OCI-LY3 (cell line): ENCODE measurements around the gene CHN1.

Experiments used
- H2AFZ ChIP-seq: fragments of 200-600, 300-600 bp; shearing (Covaris generic); 2 replicates; pipeline ENCODE4 v1.6.0; 2014; ENCODE audit warnings: antibody characterized with exemption, low read depth, low read length
- H3K27ac ChIP-seq: fragments of 200-600, 300-600 bp; sonication (generic); 2 replicates; pipeline ENCODE4 v1.5.1; 2014; ENCODE audit warnings: mild to moderate bottlenecking, low read length, moderate library complexity, mixed read lengths
- H3K27me3 ChIP-seq: fragments of 200-600, 300-600 bp; sonication (generic); 2 replicates; pipeline ENCODE4 v1.6.1; 2014; ENCODE audit warnings: low read depth, low read length, mixed read lengths
- H3K36me3 ChIP-seq: fragments of 200-600, 300-600 bp; sonication (generic); replicated peaks from 2 replicates; pipeline ENCODE3; 2014; ENCODE audit warnings: low read depth, low read length, mixed read lengths
- H3K4me1 ChIP-seq: fragments of 300-600, 200-600 bp; sonication (generic); 2 replicates; pipeline ENCODE4 v1.6.1; 2014; ENCODE audit warnings: low read length, mixed read lengths
- H3K4me2 ChIP-seq: fragments of 200-600, 300-600 bp; sonication (generic); 2 replicates; pipeline ENCODE4 v1.6.1; 2014; ENCODE audit warnings: low read length, mixed read lengths
- H3K4me3 ChIP-seq: fragments of 300-600, 200-600 bp; sonication (generic); 2 replicates; pipeline ENCODE4 v1.5.1; 2014; ENCODE audit warnings: antibody characterized with exemption, mild to moderate bottlenecking, low read length, moderate library complexity
- H3K79me2 ChIP-seq: fragments of 300-600, 200-600 bp; shearing (Covaris generic); 2 replicates; pipeline ENCODE4 v1.6.1; 2014; ENCODE audit warnings: mild to moderate bottlenecking, low read length, mixed read lengths
- H3K9ac ChIP-seq: fragments of 300-600, 200-600 bp; shearing (Covaris generic); 2 replicates; pipeline ENCODE4 v1.6.0; 2014; ENCODE audit warnings: mild to moderate bottlenecking, low read length, moderate library complexity
- H3K9me3 ChIP-seq: fragments of 200-600, 300-600 bp; shearing (Covaris generic); 2 replicates; pipeline ENCODE4 v1.6.1; 2014; ENCODE audit warnings: low read length, mixed read lengths; ENCODE audit not compliant: insufficient read depth
- H4K20me1 ChIP-seq: fragments of 200-600, 300-600 bp; sonication (generic); 2 replicates; pipeline ENCODE4 v1.6.1; 2016; ENCODE audit warnings: low read length, mixed read lengths; ENCODE audit not compliant: insufficient read depth
- CTCF ChIP-seq: fragments of 200-600, 300-600 bp; sonication (generic); IDR thresholded peaks from 2 replicates; pipeline ENCODE4 v1.5.1; 2014; ENCODE audit warnings: antibody characterized with exemption, low read length, low read depth
- EZH2phosphoT487 ChIP-seq: fragments of 200-600 bp; shearing (Covaris generic); IDR thresholded peaks from 2 replicates; pipeline ENCODE4 v1.6.1; 2018; ENCODE audit warnings: antibody characterized with exemption, mixed run types, low read depth

Gene CHN1

GRCh38 chr2:175019566-175020327, 14.6 kb upstream of the CHN1 start:
- no peaks in the 10 kb centered on the region for H3K27me3 ChIP-seq
- no peaks in the 10 kb centered on the region for H3K4me1 ChIP-seq
- H3K9me3 ChIP-seq = no peaks in the 10 kb centered on the region
- no peak overlapping the region for H3K4me2 ChIP-seq
- H3K4me3 ChIP-seq = no peak overlapping the region
- no peak overlapping the region for H2AFZ ChIP-seq
- TF ChIP-seq EZH2phosphoT487 (no peak), CTCF (no peak)
- no peak overlapping the region for H3K27ac ChIP-seq
- no peaks in the 10 kb centered on the region for H3K36me3 ChIP-seq
- no peaks in the 10 kb centered on the region for H3K79me2 ChIP-seq
- no peaks in the 10 kb centered on the region for H4K20me1 ChIP-seq
- H3K9ac ChIP-seq = no peak overlapping the region

- no peaks in the 10 kb centered on the region for H3K27me3 ChIP-seq
- H3K79me2 ChIP-seq = no peaks in the 10 kb centered on the region
- H3K9ac ChIP-seq = no peak overlapping the region
- no peak overlapping the region for H3K27ac ChIP-seq
- no peaks in the 10 kb centered on the region for H3K9me3 ChIP-seq
- H3K36me3 ChIP-seq = no peaks in the 10 kb centered on the region
- no peak overlapping the region for H2AFZ ChIP-seq
- TF ChIP-seq CTCF (no peak), EZH2phosphoT487 (no peak)
- no peaks in the 10 kb centered on the region for H4K20me1 ChIP-seq
- no peak overlapping the region for H3K4me3 ChIP-seq
- H3K4me2 ChIP-seq = no peak overlapping the region
- H3K4me1 ChIP-seq = no peaks in the 10 kb centered on the region
These were observed 12.6 kb upstream of the CHN1 start for GRCh38 chr2:175017618-175018414.

GRCh38 chr2:175015340-175015739, 10.2 kb upstream of the CHN1 start:
- Histone ChIP-seq H3K4me1 (no peaks in the 10 kb centered on the region), H3K9ac (no peak overlapping the region), H3K79me2 (no peaks in the 10 kb centered on the region), H2AFZ (no peak overlapping the region), H3K27ac (no peak overlapping the region), H3K4me2 (no peak overlapping the region), H3K9me3 (no peaks in the 10 kb centered on the region), H3K4me3 (no peak overlapping the region), H3K36me3 (no peaks in the 10 kb centered on the region), H4K20me1 (no peaks in the 10 kb centered on the region), H3K27me3 (no peaks in the 10 kb centered on the region)
- TF ChIP-seq CTCF (no peak), EZH2phosphoT487 (no peak)

GRCh38 chr2:175012516-175012915, 7.3 kb upstream of the CHN1 start:
- Histone ChIP-seq H3K4me1 (peaks cover 4% of the 10 kb centered on the region; the same call in 1 of the 2 replicates), H3K27me3 (peaks cover 12% of the 10 kb centered on the region), H3K4me2 (no peak overlapping the region), H3K36me3 (no peaks in the 10 kb centered on the region), H3K9ac (no peak overlapping the region), H3K4me3 (no peak overlapping the region), H4K20me1 (no peaks in the 10 kb centered on the region), H3K9me3 (no peaks in the 10 kb centered on the region), H3K79me2 (no peaks in the 10 kb centered on the region), H3K27ac (no peak overlapping the region), H2AFZ (no peak overlapping the region)
- TF ChIP-seq CTCF (no peak), EZH2phosphoT487 (no peak)
